H9 (cell line): ENCODE measurements around the gene SRP54. TPM values are rescaled to one million over a fixed set of nuclear protein-coding genes. Genes with fewer than 3 reads are reported as not detected.

Experiments
- DNase-seq: peaks from one replicate; pipeline ENCODE4 v3.0.0-alpha.2; 2017
- H2AFZ ChIP-seq: one replicate; pipeline ENCODE4 v1.6.1; 2013; ENCODE audit warnings: mild to moderate bottlenecking, low read length, control low read depth, moderate library complexity
- H2AK5ac ChIP-seq: 2 replicates; pipeline ENCODE4 v1.6.1; 2013; ENCODE audit warnings: low read length, control low read depth, mixed read lengths; ENCODE audit not compliant: insufficient read length
- H2BK120ac ChIP-seq: one replicate; pipeline ENCODE4 v1.6.1; 2013; ENCODE audit warnings: low read depth, mild to moderate bottlenecking, low read length, control low read depth, inconsistent platforms; ENCODE audit not compliant: poor library complexity, severe bottlenecking
- H2BK12ac ChIP-seq: 2 replicates; pipeline ENCODE4 v1.6.1; 2013; ENCODE audit warnings: low read length, control low read depth, mixed read lengths, low read depth; ENCODE audit not compliant: insufficient read length
- H2BK15ac ChIP-seq: 2 replicates; pipeline ENCODE4 v1.6.1; 2013; ENCODE audit warnings: low read depth, low read length, control low read depth
- H2BK20ac ChIP-seq: one replicate; pipeline ENCODE4 v1.6.1; 2013; ENCODE audit warnings: low read depth, mild to moderate bottlenecking, low read length, control low read depth, inconsistent platforms; ENCODE audit not compliant: poor library complexity, severe bottlenecking
- H2BK5ac ChIP-seq: 2 replicates; pipeline ENCODE4 v1.6.1; 2013; ENCODE audit warnings: low read length, control low read depth, mixed read lengths; ENCODE audit not compliant: insufficient read length
- H3K14ac ChIP-seq: 2 replicates; pipeline ENCODE4 v1.6.1; 2013; ENCODE audit warnings: low read length, control low read depth; ENCODE audit not compliant: insufficient read depth
- H3K18ac ChIP-seq: 2 replicates; pipeline ENCODE4 v1.6.1; 2013; ENCODE audit warnings: low read depth, mild to moderate bottlenecking, mixed read lengths, low read length, control low read depth; ENCODE audit not compliant: insufficient read length
- H3K23ac ChIP-seq: 2 replicates; pipeline ENCODE4 v1.6.1; 2013; ENCODE audit warnings: low read length, control low read depth, mixed read lengths, low read depth; ENCODE audit not compliant: insufficient read length
- H3K23me2 ChIP-seq: 2 replicates; pipeline ENCODE4 v1.6.1; 2013; ENCODE audit warnings: low read depth, mild to moderate bottlenecking, mixed read lengths, low read length, control low read depth; ENCODE audit not compliant: insufficient read length, poor library complexity, severe bottlenecking
- H3K27ac ChIP-seq: 2 replicates; pipeline ENCODE4 v1.5.1; 2013; ENCODE audit warnings: low read length, control low read depth, mixed read lengths, low read depth; ENCODE audit not compliant: insufficient read length
- H3K27me3 ChIP-seq: 2 replicates; pipeline ENCODE4 v1.6.1; 2013; ENCODE audit warnings: low read length, control low read depth, inconsistent platforms; ENCODE audit not compliant: insufficient read depth
- H3K4ac ChIP-seq: 2 replicates; pipeline ENCODE4 v1.6.1; 2013; ENCODE audit warnings: low read depth, mild to moderate bottlenecking, control low read depth, inconsistent platforms, low read length, moderate library complexity
- H3K4me1 ChIP-seq: 2 replicates; pipeline ENCODE4 v1.6.1; 2013; ENCODE audit warnings: low read length, control low read depth, inconsistent platforms; ENCODE audit not compliant: insufficient read depth
- H3K4me2 ChIP-seq: 2 replicates; pipeline ENCODE4 v1.6.1; 2013; ENCODE audit warnings: low read length, control low read depth, mixed read lengths; ENCODE audit not compliant: insufficient read length, insufficient read depth
- H3K56ac ChIP-seq: 2 replicates; pipeline ENCODE4 v1.6.1; 2013; ENCODE audit warnings: low read depth, mild to moderate bottlenecking, mixed read lengths, low read length, control low read depth; ENCODE audit not compliant: insufficient read length
- H3K79me1 ChIP-seq: 2 replicates; pipeline ENCODE4 v1.6.1; 2013; ENCODE audit warnings: low read depth, mild to moderate bottlenecking, moderate library complexity, low read length, control low read depth, inconsistent platforms; ENCODE audit not compliant: insufficient read depth, poor library complexity, severe bottlenecking
- H3K79me2 ChIP-seq: 2 replicates; pipeline ENCODE4 v1.6.1; 2013; ENCODE audit warnings: low read length, control low read depth, inconsistent platforms; ENCODE audit not compliant: insufficient read depth
- H3K9ac ChIP-seq: 2 replicates; pipeline ENCODE4 v1.6.1; 2013; ENCODE audit warnings: low read length, control low read depth, mixed read lengths; ENCODE audit not compliant: insufficient read length; ENCODE audit errors: extremely low read depth
- H3K9me3 ChIP-seq: one replicate; pipeline ENCODE4 v1.6.1; 2013; ENCODE audit warnings: low read depth, low read length, inconsistent platforms; ENCODE audit not compliant: control insufficient read depth
- H3T11ph ChIP-seq: one replicate; pipeline ENCODE4 v1.6.1; 2013; ENCODE audit warnings: mild to moderate bottlenecking, low read length, control low read depth, inconsistent platforms
- H4K20me1 ChIP-seq: one replicate; pipeline ENCODE4 v1.6.1; 2013; ENCODE audit not compliant: control insufficient read depth, insufficient read length, insufficient read depth
- H4K5ac ChIP-seq: 2 replicates; pipeline ENCODE4 v1.6.1; 2013; ENCODE audit warnings: low read depth, mild to moderate bottlenecking, mixed read lengths, low read length, control low read depth; ENCODE audit not compliant: insufficient read length
- H4K8ac ChIP-seq: replicated peaks from 2 replicates; pipeline ENCODE4 v1.6.1; 2013; ENCODE audit warnings: low read length, control low read depth, mixed read lengths, low read depth; ENCODE audit not compliant: insufficient read length
- H4K91ac ChIP-seq: 2 replicates; pipeline ENCODE4 v1.6.1; 2013; ENCODE audit warnings: low read depth, mild to moderate bottlenecking, moderate library complexity, mixed read lengths, low read length, control low read depth; ENCODE audit not compliant: insufficient read length
- H3K27ac Mint-ChIP-seq, 3 experiments: 2 replicates in 2 of 3; 3 replicates in 1 of 3; pipeline ENCODE4 v1.8.0; 2020 to 2021; ENCODE audit warnings: mixed read lengths in 3 of 3, mild to moderate bottlenecking in 1 of 3, moderate library complexity in 1 of 3
- H3K27me3 Mint-ChIP-seq: 2 replicates; pipeline ENCODE4 v1.8.0; 2021; ENCODE audit warnings: low read depth, mild to moderate bottlenecking, moderate library complexity, mixed read lengths
- H3K36me3 Mint-ChIP-seq, 3 experiments: 2 replicates in 2 of 3; 3 replicates in 1 of 3; pipeline ENCODE4 v1.8.0; 2020 to 2021; ENCODE audit warnings: low read depth in 3 of 3, mixed read lengths in 3 of 3; ENCODE audit not compliant: insufficient read depth in 1 of 3
- H3K4me1 Mint-ChIP-seq, 2 experiments: 2 replicates each; pipeline ENCODE4 v1.8.0; 2020; ENCODE audit warnings: mixed read lengths in 2 of 2
- H3K4me3 Mint-ChIP-seq, 2 experiments: 2 replicates in 1 of 2; 3 replicates in 1 of 2; pipeline ENCODE4 v1.8.0; 2020 to 2021; ENCODE audit warnings: mild to moderate bottlenecking in 2 of 2, mixed read lengths in 2 of 2, moderate library complexity in 1 of 2
- H3K9me3 Mint-ChIP-seq, 2 experiments: 2 replicates in 1 of 2; 3 replicates in 1 of 2; pipeline ENCODE4 v1.8.0; 2020; ENCODE audit warnings: mild to moderate bottlenecking in 2 of 2, mixed read lengths in 2 of 2, moderate library complexity in 1 of 2
- CTCF ChIP-seq: fragments of 200-600 bp; sonication (generic); conservative IDR thresholded peaks from 3 replicates; pipeline ENCODE4 v1.8.0; 2021; ENCODE audit warnings: antibody characterized with exemption, mild to moderate bottlenecking
- WGBS: extraction: QIAGEN DNeasy Blood & Tissue Kit; methylation state at CpG from one replicate; pipeline ENCODE4 v1.1.7; 2013; ENCODE audit warnings: missing lambda C conversion rate, low lambda C conversion rate, mixed read lengths; ENCODE audit not compliant: insufficient read length; ENCODE audit errors: extremely low coverage; 5-methylcytosine and 5-hydroxymethylcytosine counted together
- total RNA-seq: library from RNA; stranded (reverse); gene quantifications from 2 replicates; pipeline ENCODE4 v1.2.1, GENCODE V29; 2021

SRP54 gene
- total RNA-seq, 1 experiment from 2014 or later, result 57.7 TPM

GRCh38 chr14:34935488-34935887 lies 47.3 kb upstream of the SRP54 start:
- Histone ChIP-seq H4K20me1 (no peaks in the 10 kb centered on the region), H3K9ac (no peak overlapping the region), H2BK120ac (no peak overlapping the region), H2AK5ac (no peak overlapping the region), H3K18ac (no peak overlapping the region), H3K14ac (no peak overlapping the region), H2BK15ac (no peak overlapping the region), H3K4me1 (no peaks in the 10 kb centered on the region), H2BK12ac (no peak overlapping the region), H3K27me3 (no peaks in the 10 kb centered on the region), H2AFZ (no peak overlapping the region), H3K23ac (no peak overlapping the region), H3K4ac (no peak overlapping the region), H3K23me2 (no peaks in the 10 kb centered on the region), H2BK5ac (no peak overlapping the region), H2BK20ac (no peak overlapping the region), H3K9me3 (no peaks in the 10 kb centered on the region), H3K4me2 (no peak overlapping the region), H3K56ac (no peak overlapping the region), H3T11ph (no peak overlapping the region), H4K91ac (no peak overlapping the region), H3K79me1 (no peaks in the 10 kb centered on the region), H4K5ac (no peak overlapping the region), H3K79me2 (no peaks in the 10 kb centered on the region), H4K8ac (no peak overlapping the region), H3K27ac (no peak overlapping the region)
- Mint-ChIP-seq H3K9me3 (no peaks in the 10 kb centered on the region), H3K27me3 (no peaks in the 10 kb centered on the region), H3K4me3 (no peak overlapping the region), H3K36me3 (no peaks in the 10 kb centered on the region), H3K27ac (no peak overlapping the region), H3K4me1 (no peaks in the 10 kb centered on the region)
- no peak for TF ChIP-seq CTCF
- WGBS, result no CpG with 5 or more reads among the region's 5 CpGs
- no peak for DNase-seq
